Measurements from ENCODE around the gene KAZN.

DNA sequence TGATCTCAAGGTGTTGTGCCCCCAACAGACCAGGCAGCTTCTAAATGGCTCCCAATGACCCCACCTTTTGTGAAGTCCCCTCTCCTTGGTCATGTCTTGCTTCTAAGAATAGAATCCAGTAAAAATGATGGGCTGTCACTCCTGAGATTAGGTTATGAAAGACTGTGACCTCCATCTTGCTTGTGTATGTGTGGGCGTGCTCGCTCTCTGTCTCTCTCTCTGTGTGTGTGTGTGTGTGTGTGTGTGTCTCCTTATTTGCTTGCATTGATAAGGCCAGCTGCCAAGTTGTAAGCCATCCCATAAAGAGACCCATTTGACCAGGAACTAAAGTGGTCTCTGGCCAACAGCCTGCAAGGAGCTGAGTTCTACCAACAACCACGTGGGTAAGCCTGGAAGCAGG, 532.1 kb downstream of the KAZN start:
- TF ChIP-seq CTCF (IDR thresholded peaks at IDR 0.05; ENCODE audit: poor library complexity), result no peak
- TF ChIP-seq EZH2 (IDR thresholded peaks at IDR 0.05; ENCODE audit: borderline replicate concordance), result no peak
- TF ChIP-seq EZH2phosphoT487 (IDR thresholded peaks at IDR 0.05; ENCODE audit: low read depth, severe bottlenecking, unreplicated experiment), result no peak
